Mesendoderm (in vitro differentiated cells): ENCODE results near the gene ESPL1.

Experiments
- DNase-seq: peaks from one replicate; pipeline ENCODE4 v3.0.0; 2013
- H2AK5ac ChIP-seq: 2 replicates; pipeline ENCODE4 v1.6.1; 2013; ENCODE audit warnings: low read length, inconsistent platforms
- H2BK120ac ChIP-seq: 2 replicates; pipeline ENCODE4 v1.6.1; 2013; ENCODE audit warnings: low read depth, mild to moderate bottlenecking, low read length, moderate library complexity, mixed read lengths
- H2BK15ac ChIP-seq: replicated peaks from 2 replicates; pipeline ENCODE4 v1.6.1; 2013; ENCODE audit warnings: low read depth, mild to moderate bottlenecking, moderate library complexity
- H2BK5ac ChIP-seq: 2 replicates; pipeline ENCODE4 v1.6.1; 2013; ENCODE audit warnings: low read length, inconsistent platforms
- H3K18ac ChIP-seq: 2 replicates; pipeline ENCODE4 v1.6.1; 2013; ENCODE audit warnings: mild to moderate bottlenecking, low read length, mixed read lengths
- H3K23ac ChIP-seq: one replicate; pipeline ENCODE4 v1.6.1; 2013; ENCODE audit warnings: low read length
- H3K27ac ChIP-seq: 2 replicates; pipeline ENCODE4 v1.5.1; 2013; ENCODE audit warnings: low read depth, mild to moderate bottlenecking, inconsistent platforms, low read length, moderate library complexity
- H3K27me3 ChIP-seq: 2 replicates; pipeline ENCODE4 v1.6.1; 2013; ENCODE audit warnings: low read length, control low read depth, mild to moderate bottlenecking, inconsistent platforms; ENCODE audit not compliant: insufficient read depth, poor library complexity
- H3K36me3 ChIP-seq: 2 replicates; pipeline ENCODE4 v1.6.1; 2013; ENCODE audit warnings: low read length, inconsistent platforms; ENCODE audit not compliant: control insufficient read depth, insufficient read depth
- H3K4ac ChIP-seq: one replicate; pipeline ENCODE4 v1.6.1; 2013; ENCODE audit warnings: low read depth, mild to moderate bottlenecking, low read length, moderate library complexity
- H3K4me1 ChIP-seq: 2 replicates; pipeline ENCODE4 v1.6.1; 2013; ENCODE audit warnings: low read depth, low read length, inconsistent platforms; ENCODE audit not compliant: control insufficient read depth
- H3K4me2 ChIP-seq: 2 replicates; pipeline ENCODE4 v1.6.1; 2013; ENCODE audit warnings: low read length
- H3K4me3 ChIP-seq: 2 replicates; pipeline ENCODE4 v1.5.1; 2013; ENCODE audit warnings: mild to moderate bottlenecking, low read length
- H3K56ac ChIP-seq: one replicate; pipeline ENCODE4 v1.6.1; 2013; ENCODE audit warnings: low read length
- H3K79me1 ChIP-seq: 2 replicates; pipeline ENCODE4 v1.6.1; 2013; ENCODE audit warnings: low read length, inconsistent platforms
- H3K79me2 ChIP-seq: 2 replicates; pipeline ENCODE4 v1.6.1; 2013; ENCODE audit warnings: mild to moderate bottlenecking, low read length; ENCODE audit not compliant: control insufficient read depth, insufficient read depth
- H3K9ac ChIP-seq: 2 replicates; pipeline ENCODE4 v1.6.1; 2013; ENCODE audit warnings: low read length, inconsistent platforms
- H4K5ac ChIP-seq: one replicate; pipeline ENCODE4 v1.6.1; 2013; ENCODE audit warnings: low read length
- H4K8ac ChIP-seq: one replicate; pipeline ENCODE4 v1.6.1; 2013; ENCODE audit warnings: low read depth, mild to moderate bottlenecking, control low read depth, low read length, moderate library complexity
- WGBS: extraction: QIAGEN DNeasy Blood & Tissue Kit; methylation state at CpG from one replicate; pipeline ENCODE4 v1.1.7; 2013; ENCODE audit warnings: low lambda C conversion rate, missing lambda C conversion rate; ENCODE audit not compliant: insufficient coverage; ENCODE audit errors: extremely low coverage; 5-methylcytosine and 5-hydroxymethylcytosine counted together

Gene ESPL1

DNA sequence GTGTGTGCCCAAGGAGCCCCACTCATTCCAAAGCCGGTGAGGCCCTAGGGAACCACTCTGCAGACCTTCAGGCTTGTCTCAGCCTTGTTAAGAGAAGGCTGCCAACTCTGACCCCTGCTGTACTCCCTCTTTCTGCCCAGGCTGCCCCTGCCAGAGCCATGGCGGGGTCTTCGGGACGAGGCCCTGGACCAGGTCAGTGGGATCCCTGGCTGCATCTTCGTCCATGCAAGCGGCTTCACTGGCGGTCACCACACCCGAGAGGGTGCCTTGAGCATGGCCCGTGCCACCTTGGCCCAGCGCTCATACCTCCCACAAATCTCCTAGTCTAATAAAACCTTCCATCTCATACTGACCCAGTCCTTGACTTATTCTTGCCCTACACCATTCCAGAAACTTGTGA lies 38.7 kb downstream of the ESPL1 start:
- no peak overlapping the region for H3K18ac ChIP-seq
- no peak overlapping the region for H4K5ac ChIP-seq
- no peak for DNase-seq
- no peak overlapping the region for H3K4me3 ChIP-seq
- no peaks in the 10 kb centered on the region for H3K4me1 ChIP-seq
- H3K23ac ChIP-seq = no peak overlapping the region
- peaks cover 5% of the 10 kb centered on the region for H3K79me1 ChIP-seq
- H2BK120ac ChIP-seq = no peak overlapping the region
- no peaks in the 10 kb centered on the region for H3K27me3 ChIP-seq
- H2BK15ac ChIP-seq = no peak overlapping the region
- no peak overlapping the region for H3K4ac ChIP-seq
- no peak overlapping the region for H3K27ac ChIP-seq
- no peak overlapping the region for H3K9ac ChIP-seq
- H3K4me2 ChIP-seq = no peak overlapping the region
- H3K56ac ChIP-seq = no peak overlapping the region
- H2BK5ac ChIP-seq = no peak overlapping the region
- peaks cover 9% of the 10 kb centered on the region for H3K36me3 ChIP-seq
- no peak overlapping the region for H4K8ac ChIP-seq
- H2AK5ac ChIP-seq = no peak overlapping the region
- no CpG with 5 or more reads among the region's 10 CpGs for WGBS
- H3K79me2 ChIP-seq = peaks cover 2% of the 10 kb centered on the region

- Histone ChIP-seq H3K4me1 (no peaks in the 10 kb centered on the region), H3K79me1 (peaks cover 2% of the 10 kb centered on the region), H2BK15ac (no peak overlapping the region), H2AK5ac (no peak overlapping the region), H3K56ac (no peak overlapping the region), H3K79me2 (no peaks in the 10 kb centered on the region), H3K36me3 (peaks cover 7% of the 10 kb centered on the region), H3K4ac (no peak overlapping the region), H2BK120ac (no peak overlapping the region), H3K27me3 (no peaks in the 10 kb centered on the region), H3K18ac (no peak overlapping the region), H2BK5ac (no peak overlapping the region), H4K8ac (no peak overlapping the region), H3K4me2 (no peak overlapping the region), H4K5ac (no peak overlapping the region), H3K27ac (no peak overlapping the region), H3K23ac (no peak overlapping the region), H3K9ac (no peak overlapping the region), H3K4me3 (no peak overlapping the region)
- DNase-seq = no peak
- WGBS = no CpG with 5 or more reads among the region's 4 CpGs
These were observed 40.2 kb downstream of the ESPL1 start for GRCh38 chr12:53308276-53308675.

GRCh38 chr12:53313996-53314395 lies 45.9 kb downstream of the ESPL1 start:
- Histone ChIP-seq H3K4ac (no peak overlapping the region), H3K79me2 (no peaks in the 10 kb centered on the region), H4K5ac (no peak overlapping the region), H3K27ac (no peak overlapping the region), H3K36me3 (no peaks in the 10 kb centered on the region), H3K23ac (no peak overlapping the region), H3K4me3 (no peak overlapping the region), H3K4me2 (no peak overlapping the region), H2BK120ac (no peak overlapping the region), H3K79me1 (no peaks in the 10 kb centered on the region), H3K9ac (no peak overlapping the region), H3K56ac (no peak overlapping the region), H3K27me3 (no peaks in the 10 kb centered on the region), H3K4me1 (no peaks in the 10 kb centered on the region), H2BK5ac (no peak overlapping the region), H2AK5ac (no peak overlapping the region), H3K18ac (no peak overlapping the region), H2BK15ac (no peak overlapping the region), H4K8ac (no peak overlapping the region)
- no peak for DNase-seq
- WGBS = no CpG with 5 or more reads among the region's 3 CpGs

DNA sequence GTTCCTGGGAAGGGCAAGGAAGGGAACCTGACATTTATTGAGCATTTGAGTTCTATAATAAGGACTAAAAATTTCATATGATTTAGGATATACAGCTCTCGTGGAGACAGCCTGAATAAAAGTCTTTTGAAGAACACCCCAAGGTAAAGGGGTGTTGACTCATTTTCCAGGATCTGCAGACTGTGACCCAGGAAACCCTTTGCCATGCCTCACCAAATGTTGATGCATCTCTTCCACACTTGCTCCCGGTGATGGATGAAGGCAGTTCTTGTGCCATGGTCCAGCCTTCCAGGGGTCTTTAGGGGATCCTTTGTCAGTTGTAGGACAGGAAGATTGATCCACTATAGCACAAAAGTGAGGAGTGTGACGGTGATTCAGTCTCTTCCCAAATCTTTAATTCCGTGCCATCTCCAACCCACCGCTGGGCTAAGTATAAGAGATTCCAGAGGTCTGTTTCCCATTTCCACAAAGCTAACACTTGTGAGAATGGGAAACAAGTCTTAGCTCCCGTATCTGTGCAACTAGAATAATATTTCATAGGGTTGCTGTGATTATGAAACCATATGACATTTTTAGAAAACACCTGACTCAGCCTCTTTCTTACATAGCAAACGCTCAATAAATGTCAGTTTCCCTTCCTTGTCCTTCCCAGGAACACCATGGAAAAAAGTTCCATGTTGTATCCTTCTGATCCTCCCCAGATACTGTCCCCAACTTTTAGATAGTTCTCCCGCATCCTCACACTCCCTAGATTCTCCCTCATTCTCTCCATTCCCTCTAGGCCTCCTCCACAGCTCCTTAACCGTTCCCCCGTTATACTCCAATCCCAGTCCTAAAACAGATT lies 52.5 kb downstream of the ESPL1 start:
- Histone ChIP-seq H2BK120ac (no peak overlapping the region), H3K23ac (no peak overlapping the region), H3K4ac (no peak overlapping the region), H3K27me3 (no peaks in the 10 kb centered on the region), H3K56ac (peak overlapping the region; percentile 98), H3K4me3 (peak overlapping the region; percentile 43), H3K4me2 (peak overlapping the region; percentile 60), H3K79me1 (peaks cover 2% of the 10 kb centered on the region), H2BK15ac (no peak overlapping the region), H3K9ac (peak overlapping the region; percentile 96), H3K18ac (no peak overlapping the region), H2BK5ac (peak overlapping the region; percentile 2), H3K27ac (no peak overlapping the region), H3K79me2 (no peaks in the 10 kb centered on the region), H3K36me3 (no peaks in the 10 kb centered on the region), H2AK5ac (no peak overlapping the region), H3K4me1 (peaks cover 3% of the 10 kb centered on the region), H4K5ac (no peak overlapping the region), H4K8ac (peak overlapping the region; percentile 40)
- DNase-seq = no peak
- no CpG with 5 or more reads among the region's 10 CpGs for WGBS

DNA sequence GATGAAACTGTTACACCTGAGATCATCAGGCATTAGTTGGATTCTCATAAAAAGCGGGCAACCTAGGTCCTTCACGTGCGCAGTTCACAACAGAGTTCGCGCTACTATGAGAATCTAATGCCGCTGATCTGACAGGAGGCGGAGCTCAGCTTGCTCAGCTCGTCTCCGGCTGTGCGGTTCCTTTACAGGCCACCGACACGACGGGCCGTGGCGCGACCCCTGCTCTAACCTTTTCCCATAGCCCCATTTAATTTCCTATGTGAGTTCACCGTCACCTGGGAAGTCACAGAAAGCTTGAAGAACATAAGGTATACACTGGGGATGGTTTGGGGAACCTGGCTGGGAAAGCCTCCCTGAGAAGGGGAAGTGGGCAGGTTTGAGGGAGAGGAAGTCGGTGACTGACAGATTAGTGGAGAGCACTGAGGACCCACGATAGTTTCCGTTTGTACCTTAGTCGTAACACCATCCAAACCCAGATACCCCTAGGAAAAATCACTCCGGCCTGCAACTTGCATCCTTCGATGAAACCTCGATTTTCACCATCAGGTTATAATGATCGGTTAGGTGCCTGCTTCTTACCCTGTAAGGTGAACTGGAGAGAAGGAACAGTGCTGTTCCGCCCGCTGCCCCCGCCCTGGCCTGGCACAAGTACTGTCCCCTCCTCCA lies 56.1 kb downstream of the ESPL1 start:
- Histone ChIP-seq H3K4ac (no peak overlapping the region), H3K27ac (no peak overlapping the region), H3K9ac (peak overlapping the region; percentile 89), H3K56ac (peak overlapping the region; percentile 86), H3K27me3 (no peaks in the 10 kb centered on the region), H3K23ac (no peak overlapping the region), H3K36me3 (no peaks in the 10 kb centered on the region), H3K18ac (no peak overlapping the region), H4K5ac (no peak overlapping the region), H2BK15ac (no peak overlapping the region), H3K4me2 (peak overlapping the region; percentile 47), H2BK5ac (no peak overlapping the region), H3K4me1 (peaks cover 3% of the 10 kb centered on the region), H4K8ac (no peak overlapping the region), H3K79me2 (no peaks in the 10 kb centered on the region), H2BK120ac (no peak overlapping the region), H3K4me3 (no peak overlapping the region), H2AK5ac (no peak overlapping the region), H3K79me1 (peaks cover 2% of the 10 kb centered on the region)
- no peak for DNase-seq
- no CpG with 5 or more reads among the region's 28 CpGs for WGBS
